Liver (tissue), 9 donors: Measurements from ENCODE around the gene FBN1. TPM values are rescaled to one million over a fixed set of nuclear protein-coding genes. Genes with fewer than 3 reads are reported as not detected.

Experiments used
- DNase-seq: peaks from one replicate; pipeline ENCODE4 v3.0.0-alpha.2; 2017; ENCODE audit warnings: low spot score
- H3K27ac ChIP-seq, 2 donors: one replicate each; pipeline ENCODE4 v1.7.0; 2013; ENCODE audit warnings: inconsistent platforms in 2 of 2, low read length in 2 of 2, control low read depth in 1 of 2, low read depth in 1 of 2, mild to moderate bottlenecking in 1 of 2
- H3K27me3 ChIP-seq, 4 donors: one replicate each; pipeline versions ENCODE4 v1.6.1 to v1.7.0; 2013; ENCODE audit warnings: low read length in 3 of 4, inconsistent platforms in 1 of 4, mild to moderate bottlenecking in 1 of 4, moderate library complexity in 1 of 4; ENCODE audit not compliant: control insufficient read depth in 4 of 4, insufficient read depth in 4 of 4
- H3K36me3 ChIP-seq, 4 donors: one replicate each; pipeline versions ENCODE4 v1.6.1 to v1.7.0; 2013; ENCODE audit warnings: low read length in 3 of 4, mild to moderate bottlenecking in 3 of 4, low read depth in 1 of 4, moderate library complexity in 1 of 4; ENCODE audit not compliant: control insufficient read depth in 4 of 4, insufficient read depth in 3 of 4
- H3K4me1 ChIP-seq, 4 donors: one replicate each; pipeline versions ENCODE4 v1.6.1 to v1.7.0; 2013; ENCODE audit warnings: low read length in 3 of 4, mild to moderate bottlenecking in 3 of 4, moderate library complexity in 1 of 4; ENCODE audit not compliant: control insufficient read depth in 4 of 4, insufficient read depth in 4 of 4
- H3K4me3 ChIP-seq, 3 donors: one replicate each; pipeline versions ENCODE4 v1.6.1 to v1.7.0; 2013; ENCODE audit warnings: low read length in 3 of 3, control low read depth in 1 of 3, low read depth in 1 of 3, mild to moderate bottlenecking in 1 of 3
- H3K9ac ChIP-seq, 2 donors: one replicate each; pipeline ENCODE4 v1.7.0; 2013; ENCODE audit warnings: low read length in 2 of 2, mild to moderate bottlenecking in 2 of 2, moderate library complexity in 2 of 2, control low read depth in 1 of 2, low read depth in 1 of 2
- H3K9me3 ChIP-seq, 4 donors: one replicate each; pipeline versions ENCODE4 v1.6.1 to v1.7.0; 2013; ENCODE audit warnings: low read length in 3 of 4; ENCODE audit not compliant: control insufficient read depth in 4 of 4
- EGR1 ChIP-seq, 2 donors: IDR thresholded peaks; 2 replicates each; pipeline ENCODE4 v1.6.1; 2016 to 2018; ENCODE audit warnings: antibody characterized with exemption in 2 of 2, low read depth in 2 of 2
- FOXA1 ChIP-seq: IDR thresholded peaks from 2 replicates; pipeline ENCODE4 v1.6.1; 2016; ENCODE audit warnings: antibody characterized with exemption
- FOXA2 ChIP-seq: IDR thresholded peaks from 2 replicates; pipeline ENCODE4 v1.6.1; 2016; ENCODE audit warnings: antibody characterized with exemption
- GABPA ChIP-seq, 2 donors: IDR thresholded peaks in 1 of 2; conservative IDR thresholded peaks in 1 of 2; 2 replicates each; pipeline ENCODE4 v1.6.1; 2016; ENCODE audit warnings: antibody characterized with exemption in 2 of 2, mild to moderate bottlenecking in 1 of 2, moderate library complexity in 1 of 2
- HNF4A ChIP-seq, 2 donors: conservative IDR thresholded peaks; 2 replicates each; pipeline ENCODE4 v1.6.1; 2016; ENCODE audit warnings: antibody characterized with exemption in 2 of 2, mild to moderate bottlenecking in 2 of 2
- HNF4G ChIP-seq: IDR thresholded peaks from 2 replicates; pipeline ENCODE4 v1.6.1; 2016; ENCODE audit warnings: antibody characterized with exemption
- JUND ChIP-seq, 2 donors: IDR thresholded peaks; 2 replicates each; pipeline ENCODE4 v1.6.1; 2016; ENCODE audit warnings: antibody characterized with exemption in 2 of 2
- NR2F2 ChIP-seq: IDR thresholded peaks from 2 replicates; pipeline ENCODE4 v1.6.1; 2016; ENCODE audit warnings: antibody characterized with exemption
- RAD21 ChIP-seq, 2 donors: IDR thresholded peaks; 2 replicates each; pipeline ENCODE4 v1.6.1; 2016; ENCODE audit warnings: antibody characterized with exemption in 2 of 2, mild to moderate bottlenecking in 2 of 2
- RXRA ChIP-seq, 2 donors: IDR thresholded peaks; 2 replicates each; pipeline ENCODE4 v1.6.1; 2017 to 2018; ENCODE audit warnings: antibody characterized with exemption in 2 of 2, mild to moderate bottlenecking in 1 of 2
- TAF1 ChIP-seq: conservative IDR thresholded peaks from 2 replicates; pipeline ENCODE4 v1.6.1; 2016; ENCODE audit warnings: antibody characterized with exemption, mild to moderate bottlenecking
- YY1 ChIP-seq: IDR thresholded peaks from 2 replicates; pipeline ENCODE4 v1.6.1; 2016; ENCODE audit warnings: antibody characterized with exemption, mild to moderate bottlenecking
- WGBS: extraction: QIAGEN DNeasy Blood & Tissue Kit; methylation state at CpG from one replicate; pipeline ENCODE4 v1.1.7; 2013; 5-methylcytosine and 5-hydroxymethylcytosine counted together
- polyA plus RNA-seq, 2 donors: library from polyadenylated mRNA; stranded (reverse) in 1 of 2; unstranded in 1 of 2; fragments of 200-250 nt in 1 of 2; fragments of >200 nt in 1 of 2; fragmentation: Nextera tagmentation in 1 of 2; extraction: Ambion mirVana in 1 of 2; gene quantifications; one replicate each; pipeline versions ENCODE4 v1.2.1 to v1.2.3, GENCODE V29; 2013 to 2015
- total RNA-seq, 2 donors: library from RNA; depleted of rRNA; stranded (reverse); fragments of >200 nt; gene quantifications; one replicate each; pipeline ENCODE4 v1.2.3, GENCODE V29; 2014
- TF ChIP-seq, protein P1 (sequence below): fragments of 150-350 bp; IDR thresholded peaks from 2 replicates; pipeline ENCODE4 v1.5.1; 2017; ENCODE audit warnings: improper control_type of control experiment, low read depth, low read length; ENCODE audit not compliant: missing input control
- TF ChIP-seq, protein P2 (sequence below): IDR thresholded peaks from 2 replicates; pipeline ENCODE4 v1.6.1; 2016; ENCODE audit warnings: antibody characterized with exemption, mild to moderate bottlenecking
- TF ChIP-seq, protein P3 (sequence below): IDR thresholded peaks from 2 replicates; pipeline ENCODE4 v1.6.1; 2016; ENCODE audit warnings: antibody characterized with exemption
- TF ChIP-seq, protein P4 (sequence below): IDR thresholded peaks from 2 replicates; pipeline ENCODE4 v1.6.1; 2016; ENCODE audit warnings: antibody characterized with exemption
- TF ChIP-seq, protein P5 (sequence below): IDR thresholded peaks from 2 replicates; pipeline ENCODE4 v1.6.1; 2016; ENCODE audit warnings: antibody characterized with exemption
- donor health status: healthy.
- donor health status: healthy.
- donor health status: healthy.
- donor health status: healthy.
- donor health status: healthy.

The FBN1 gene
- total and polyA plus RNA-seq, 4 donors = 1.3 to 20.1 (median 12.4) TPM

DNA sequence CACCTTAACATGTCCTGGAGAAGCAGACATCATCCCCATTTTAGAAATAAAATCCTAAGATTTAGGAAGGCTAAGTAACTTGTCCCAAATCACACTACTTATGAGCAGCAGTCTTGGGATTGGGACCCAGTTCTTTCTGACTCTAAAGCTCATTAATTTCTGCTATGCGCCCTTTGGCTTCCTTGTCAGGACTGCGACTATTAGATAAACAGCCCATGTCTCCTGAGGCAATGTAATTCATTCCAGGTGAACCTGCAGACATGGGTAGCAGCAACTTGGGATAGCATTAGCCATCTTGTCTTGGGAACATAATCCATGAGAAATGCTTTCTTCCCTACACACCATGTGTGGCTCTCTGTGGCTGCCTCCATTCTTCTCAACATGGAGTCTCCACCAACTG is 32.3 kb upstream of the FBN1 start:
- Histone ChIP-seq H3K4me1 (no peaks in the 10 kb centered on the region), H3K4me3 (no peak overlapping the region), H3K9me3 (no peaks in the 10 kb centered on the region), H3K27ac (no peak overlapping the region), H3K9ac (no peak overlapping the region), H3K36me3 (no peaks in the 10 kb centered on the region), H3K27me3 (no peaks in the 10 kb centered on the region)
- WGBS = 93% methylated on average over 2 of the region's 2 CpGs
- TF ChIP-seq, protein P1, sequence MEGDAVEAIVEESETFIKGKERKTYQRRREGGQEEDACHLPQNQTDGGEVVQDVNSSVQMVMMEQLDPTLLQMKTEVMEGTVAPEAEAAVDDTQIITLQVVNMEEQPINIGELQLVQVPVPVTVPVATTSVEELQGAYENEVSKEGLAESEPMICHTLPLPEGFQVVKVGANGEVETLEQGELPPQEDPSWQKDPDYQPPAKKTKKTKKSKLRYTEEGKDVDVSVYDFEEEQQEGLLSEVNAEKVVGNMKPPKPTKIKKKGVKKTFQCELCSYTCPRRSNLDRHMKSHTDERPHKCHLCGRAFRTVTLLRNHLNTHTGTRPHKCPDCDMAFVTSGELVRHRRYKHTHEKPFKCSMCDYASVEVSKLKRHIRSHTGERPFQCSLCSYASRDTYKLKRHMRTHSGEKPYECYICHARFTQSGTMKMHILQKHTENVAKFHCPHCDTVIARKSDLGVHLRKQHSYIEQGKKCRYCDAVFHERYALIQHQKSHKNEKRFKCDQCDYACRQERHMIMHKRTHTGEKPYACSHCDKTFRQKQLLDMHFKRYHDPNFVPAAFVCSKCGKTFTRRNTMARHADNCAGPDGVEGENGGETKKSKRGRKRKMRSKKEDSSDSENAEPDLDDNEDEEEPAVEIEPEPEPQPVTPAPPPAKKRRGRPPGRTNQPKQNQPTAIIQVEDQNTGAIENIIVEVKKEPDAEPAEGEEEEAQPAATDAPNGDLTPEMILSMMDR = no peak
- TF ChIP-seq EGR1 (IDR thresholded peaks at IDR 0.05; ENCODE audit: low read depth in 2 of 2) (no peak), TAF1 (no peak), RAD21 (IDR thresholded peaks at IDR 0.05) (no peak), RXRA (IDR thresholded peaks at IDR 0.05) (no peak), HNF4G (no peak), GABPA (IDR thresholded peaks at IDR 0.05 in 1 of 2, conservative IDR thresholded peaks at IDR 0.05 in 1 of 2) (no peak), FOXA1 (no peak), FOXA2 (no peak), HNF4A (conservative IDR thresholded peaks at IDR 0.05) (no peak), YY1 (no peak), NR2F2 (no peak)
- TF ChIP-seq, protein P2, sequence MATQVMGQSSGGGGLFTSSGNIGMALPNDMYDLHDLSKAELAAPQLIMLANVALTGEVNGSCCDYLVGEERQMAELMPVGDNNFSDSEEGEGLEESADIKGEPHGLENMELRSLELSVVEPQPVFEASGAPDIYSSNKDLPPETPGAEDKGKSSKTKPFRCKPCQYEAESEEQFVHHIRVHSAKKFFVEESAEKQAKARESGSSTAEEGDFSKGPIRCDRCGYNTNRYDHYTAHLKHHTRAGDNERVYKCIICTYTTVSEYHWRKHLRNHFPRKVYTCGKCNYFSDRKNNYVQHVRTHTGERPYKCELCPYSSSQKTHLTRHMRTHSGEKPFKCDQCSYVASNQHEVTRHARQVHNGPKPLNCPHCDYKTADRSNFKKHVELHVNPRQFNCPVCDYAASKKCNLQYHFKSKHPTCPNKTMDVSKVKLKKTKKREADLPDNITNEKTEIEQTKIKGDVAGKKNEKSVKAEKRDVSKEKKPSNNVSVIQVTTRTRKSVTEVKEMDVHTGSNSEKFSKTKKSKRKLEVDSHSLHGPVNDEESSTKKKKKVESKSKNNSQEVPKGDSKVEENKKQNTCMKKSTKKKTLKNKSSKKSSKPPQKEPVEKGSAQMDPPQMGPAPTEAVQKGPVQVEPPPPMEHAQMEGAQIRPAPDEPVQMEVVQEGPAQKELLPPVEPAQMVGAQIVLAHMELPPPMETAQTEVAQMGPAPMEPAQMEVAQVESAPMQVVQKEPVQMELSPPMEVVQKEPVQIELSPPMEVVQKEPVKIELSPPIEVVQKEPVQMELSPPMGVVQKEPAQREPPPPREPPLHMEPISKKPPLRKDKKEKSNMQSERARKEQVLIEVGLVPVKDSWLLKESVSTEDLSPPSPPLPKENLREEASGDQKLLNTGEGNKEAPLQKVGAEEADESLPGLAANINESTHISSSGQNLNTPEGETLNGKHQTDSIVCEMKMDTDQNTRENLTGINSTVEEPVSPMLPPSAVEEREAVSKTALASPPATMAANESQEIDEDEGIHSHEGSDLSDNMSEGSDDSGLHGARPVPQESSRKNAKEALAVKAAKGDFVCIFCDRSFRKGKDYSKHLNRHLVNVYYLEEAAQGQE = no peak
- TF ChIP-seq, protein P3, sequence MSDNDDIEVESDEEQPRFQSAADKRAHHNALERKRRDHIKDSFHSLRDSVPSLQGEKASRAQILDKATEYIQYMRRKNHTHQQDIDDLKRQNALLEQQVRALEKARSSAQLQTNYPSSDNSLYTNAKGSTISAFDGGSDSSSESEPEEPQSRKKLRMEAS = no peak
- TF ChIP-seq, protein P4, sequence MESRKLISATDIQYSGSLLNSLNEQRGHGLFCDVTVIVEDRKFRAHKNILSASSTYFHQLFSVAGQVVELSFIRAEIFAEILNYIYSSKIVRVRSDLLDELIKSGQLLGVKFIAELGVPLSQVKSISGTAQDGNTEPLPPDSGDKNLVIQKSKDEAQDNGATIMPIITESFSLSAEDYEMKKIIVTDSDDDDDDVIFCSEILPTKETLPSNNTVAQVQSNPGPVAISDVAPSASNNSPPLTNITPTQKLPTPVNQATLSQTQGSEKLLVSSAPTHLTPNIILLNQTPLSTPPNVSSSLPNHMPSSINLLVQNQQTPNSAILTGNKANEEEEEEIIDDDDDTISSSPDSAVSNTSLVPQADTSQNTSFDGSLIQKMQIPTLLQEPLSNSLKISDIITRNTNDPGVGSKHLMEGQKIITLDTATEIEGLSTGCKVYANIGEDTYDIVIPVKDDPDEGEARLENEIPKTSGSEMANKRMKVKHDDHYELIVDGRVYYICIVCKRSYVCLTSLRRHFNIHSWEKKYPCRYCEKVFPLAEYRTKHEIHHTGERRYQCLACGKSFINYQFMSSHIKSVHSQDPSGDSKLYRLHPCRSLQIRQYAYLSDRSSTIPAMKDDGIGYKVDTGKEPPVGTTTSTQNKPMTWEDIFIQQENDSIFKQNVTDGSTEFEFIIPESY = no peak
- TF ChIP-seq, protein P5, sequence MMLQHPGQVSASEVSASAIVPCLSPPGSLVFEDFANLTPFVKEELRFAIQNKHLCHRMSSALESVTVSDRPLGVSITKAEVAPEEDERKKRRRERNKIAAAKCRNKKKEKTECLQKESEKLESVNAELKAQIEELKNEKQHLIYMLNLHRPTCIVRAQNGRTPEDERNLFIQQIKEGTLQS = no peak
- no peak for DNase-seq

DNA sequence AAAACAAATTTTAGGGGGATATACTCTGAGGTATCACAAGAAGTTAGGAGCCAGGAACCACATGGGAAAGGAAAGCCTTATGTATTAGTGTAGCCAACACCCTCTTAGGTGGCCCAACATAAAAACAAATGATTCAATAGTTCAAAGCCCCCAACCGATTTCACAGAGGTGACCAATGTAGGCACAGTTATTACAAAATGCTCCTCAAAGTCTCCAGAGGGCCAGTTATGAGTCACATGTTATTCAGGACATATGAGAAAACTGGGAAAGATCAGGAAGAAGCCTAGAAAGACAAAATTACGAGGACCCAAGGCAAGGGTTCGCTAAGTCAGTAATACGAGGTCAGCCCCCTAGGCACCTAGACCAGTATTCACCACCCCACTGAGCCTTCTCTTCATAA is 29.9 kb upstream of the FBN1 start:
- no peak for DNase-seq
- TF ChIP-seq FOXA2 (no peak), FOXA1 (no peak), HNF4A (conservative IDR thresholded peaks at IDR 0.05) (no peak), JUND (IDR thresholded peaks at IDR 0.05) (no peak), YY1 (no peak), TAF1 (no peak)
- TF ChIP-seq, protein P4 = no peak
- TF ChIP-seq, protein P5 = no peak
- TF ChIP-seq, protein P1 = no peak

More for the DNA sequence above, 29.9 kb upstream of the FBN1 start:
- Histone ChIP-seq H3K27ac (no peak overlapping the region), H3K9me3 (no peaks in the 10 kb centered on the region), H3K27me3 (no peaks in the 10 kb centered on the region), H3K36me3 (no peaks in the 10 kb centered on the region), H3K4me1 (no peaks in the 10 kb centered on the region), H3K4me3 (no peak overlapping the region), H3K9ac (no peak overlapping the region)
- WGBS = 95% methylated on average over 4 of the region's 4 CpGs
